ENCODE results near the gene C12orf57.
A peak's percentile ranks its signal among the peaks of the same experiment; 100 is the strongest.

The C12orf57 gene

DNA sequence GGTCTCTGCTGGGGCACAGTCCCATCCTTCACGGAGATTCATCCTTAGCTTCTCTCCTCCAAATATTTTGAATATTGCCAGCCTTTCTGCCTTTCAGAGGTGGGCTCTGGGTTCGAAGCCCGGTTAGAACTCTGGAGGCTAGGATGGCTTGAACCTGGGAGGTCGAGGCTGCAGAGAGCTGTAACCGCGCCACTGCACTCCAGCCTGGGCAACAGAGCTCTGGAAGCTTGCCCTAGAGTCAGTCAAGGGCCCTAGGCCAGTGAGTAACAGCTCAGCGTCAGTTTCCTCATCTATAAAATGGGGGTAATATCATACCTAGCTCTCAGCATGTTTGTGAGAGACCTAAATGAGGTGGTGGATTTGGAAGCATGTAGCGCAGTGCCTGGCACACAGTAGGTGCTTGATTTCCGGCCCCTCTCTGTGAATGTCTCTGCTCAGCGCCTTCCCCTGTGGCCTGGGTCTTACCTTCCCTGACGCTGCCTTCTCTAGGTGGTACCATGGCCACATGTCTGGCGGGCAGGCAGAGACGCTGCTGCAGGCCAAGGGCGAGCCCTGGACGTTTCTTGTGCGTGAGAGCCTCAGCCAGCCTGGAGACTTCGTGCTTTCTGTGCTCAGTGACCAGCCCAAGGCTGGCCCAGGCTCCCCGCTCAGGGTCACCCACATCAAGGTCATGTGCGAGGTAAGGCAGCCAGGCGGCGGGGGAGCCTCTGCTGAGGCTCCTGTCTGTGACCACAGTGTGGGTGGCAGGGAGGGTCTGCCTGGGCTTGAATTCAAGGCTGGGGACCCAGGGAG is 10.7 kb downstream of the C12orf57 start:
- no peak for DNase-seq

DNA sequence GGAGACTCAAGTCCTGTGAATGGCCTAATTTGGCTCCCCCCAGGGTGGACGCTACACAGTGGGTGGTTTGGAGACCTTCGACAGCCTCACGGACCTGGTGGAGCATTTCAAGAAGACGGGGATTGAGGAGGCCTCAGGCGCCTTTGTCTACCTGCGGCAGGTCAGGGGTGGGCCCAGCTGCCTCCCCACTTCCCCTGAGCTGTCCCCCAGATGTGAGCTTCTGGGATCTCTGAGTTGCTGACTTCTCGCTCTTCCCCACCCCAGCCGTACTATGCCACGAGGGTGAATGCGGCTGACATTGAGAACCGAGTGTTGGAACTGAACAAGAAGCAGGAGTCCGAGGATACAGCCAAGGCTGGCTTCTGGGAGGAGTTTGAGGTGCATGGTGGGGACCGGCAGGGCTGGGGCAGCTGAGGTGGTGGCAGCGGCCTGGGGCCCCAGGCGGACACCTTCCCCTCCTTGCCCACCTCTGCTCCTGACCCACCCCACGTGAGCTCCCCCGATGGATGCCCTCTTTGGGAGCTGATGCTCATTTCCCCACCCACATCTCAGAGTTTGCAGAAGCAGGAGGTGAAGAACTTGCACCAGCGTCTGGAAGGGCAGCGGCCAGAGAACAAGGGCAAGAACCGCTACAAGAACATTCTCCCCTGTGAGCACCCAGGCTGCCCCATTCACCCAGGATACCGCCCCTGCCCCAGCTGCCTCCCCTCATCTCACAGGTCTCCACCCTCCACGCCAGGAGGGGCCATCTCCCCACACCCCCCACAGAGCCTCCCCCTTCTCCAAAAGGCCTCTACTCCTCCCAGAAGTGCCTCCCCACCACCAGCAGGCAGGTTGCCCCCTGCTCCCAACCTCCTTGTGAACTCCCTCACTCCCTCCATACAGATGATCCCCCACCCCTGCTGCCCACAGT is 11.5 kb downstream of the C12orf57 start:
- DNase-seq: no peak

DNA sequence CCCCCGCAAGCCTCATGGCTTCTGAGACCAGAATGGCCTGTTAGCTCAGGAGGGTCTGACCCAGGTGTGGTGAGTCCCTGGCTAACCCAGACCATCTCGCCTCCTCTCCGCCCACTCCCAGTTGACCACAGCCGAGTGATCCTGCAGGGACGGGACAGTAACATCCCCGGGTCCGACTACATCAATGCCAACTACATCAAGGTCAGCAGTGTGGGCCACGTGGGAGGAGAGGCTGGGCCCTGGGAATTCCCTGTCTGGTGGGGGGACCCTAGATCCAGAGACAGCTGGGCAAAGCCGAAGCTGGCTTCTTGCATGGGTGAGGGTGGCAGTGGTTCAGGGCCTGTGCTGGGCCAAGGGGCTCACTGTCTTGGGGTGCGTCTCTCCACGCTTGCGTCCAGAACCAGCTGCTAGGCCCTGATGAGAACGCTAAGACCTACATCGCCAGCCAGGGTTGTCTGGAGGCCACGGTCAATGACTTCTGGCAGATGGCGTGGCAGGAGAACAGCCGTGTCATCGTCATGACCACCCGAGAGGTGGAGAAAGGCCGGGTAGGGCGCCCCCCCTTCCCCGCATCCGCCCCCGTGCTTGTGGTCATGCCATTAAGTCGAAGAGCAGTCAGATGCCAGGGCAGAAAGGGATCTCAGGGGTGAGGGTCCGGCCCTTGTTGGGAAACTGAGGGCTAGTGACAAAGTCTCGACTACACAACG is 12.4 kb downstream of the C12orf57 start:
- DNase-seq: no peak

DNA sequence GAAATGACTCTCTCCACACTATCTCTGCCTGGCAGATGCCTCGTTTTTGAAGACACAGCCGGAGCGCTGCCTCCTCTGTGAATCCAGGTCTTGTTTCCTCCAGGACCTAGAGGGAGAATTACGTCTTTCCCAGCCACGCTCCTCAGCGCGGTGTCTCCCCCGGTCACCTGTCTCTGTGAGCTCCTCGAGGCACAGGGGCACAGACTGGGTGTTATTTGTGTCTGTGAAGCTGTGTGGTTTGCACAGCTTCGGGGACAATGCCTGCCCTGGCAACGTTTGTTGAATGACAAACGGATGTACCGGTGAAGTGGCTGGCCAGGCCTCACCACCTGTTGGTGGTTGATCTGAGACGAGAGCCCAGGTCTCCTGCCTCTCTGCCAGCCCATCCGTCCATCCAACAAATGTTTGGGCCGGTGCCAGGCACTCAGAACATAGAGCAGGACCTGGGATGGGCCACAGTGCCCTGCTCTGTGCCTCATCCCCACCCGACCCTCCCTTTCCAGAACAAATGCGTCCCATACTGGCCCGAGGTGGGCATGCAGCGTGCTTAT is 13.4 kb downstream of the C12orf57 start:
- no peak for DNase-seq

DNA sequence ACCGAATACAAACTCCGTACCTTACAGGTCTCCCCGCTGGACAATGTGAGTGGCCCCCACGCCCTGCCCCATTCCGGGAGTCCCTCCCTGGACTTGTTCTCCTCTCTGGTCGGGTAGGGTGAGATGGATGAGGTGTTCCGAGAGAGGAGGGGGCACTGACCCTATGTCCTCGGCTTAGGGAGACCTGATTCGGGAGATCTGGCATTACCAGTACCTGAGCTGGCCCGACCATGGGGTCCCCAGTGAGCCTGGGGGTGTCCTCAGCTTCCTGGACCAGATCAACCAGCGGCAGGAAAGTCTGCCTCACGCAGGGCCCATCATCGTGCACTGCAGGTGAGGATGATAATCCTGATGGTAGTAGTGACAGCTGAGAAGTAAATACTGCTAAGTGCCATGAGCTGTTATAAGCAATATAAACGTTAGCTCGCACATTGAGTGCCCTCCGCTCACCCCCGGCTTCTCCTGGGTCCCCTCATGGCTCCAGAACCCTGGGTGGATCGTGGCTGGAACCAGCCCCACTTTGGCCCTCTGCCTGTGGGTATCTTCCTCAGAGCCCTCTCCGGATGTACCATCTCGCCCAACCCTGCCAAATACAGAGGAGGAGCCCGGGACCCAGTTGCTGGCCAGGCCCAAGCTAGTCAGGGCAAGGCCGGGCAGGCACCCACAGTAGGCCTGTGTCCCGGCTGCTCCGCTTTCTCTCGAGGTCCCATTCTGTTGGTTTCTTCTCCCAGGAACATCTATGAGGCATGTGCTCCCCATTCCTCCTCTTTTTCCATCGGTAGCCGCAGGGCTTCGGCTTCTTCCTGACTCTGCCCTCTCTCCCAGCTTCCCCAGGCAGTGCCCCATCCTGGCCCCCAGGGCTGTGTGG is 14.2 kb downstream of the C12orf57 start:
- no peak for DNase-seq

DNA sequence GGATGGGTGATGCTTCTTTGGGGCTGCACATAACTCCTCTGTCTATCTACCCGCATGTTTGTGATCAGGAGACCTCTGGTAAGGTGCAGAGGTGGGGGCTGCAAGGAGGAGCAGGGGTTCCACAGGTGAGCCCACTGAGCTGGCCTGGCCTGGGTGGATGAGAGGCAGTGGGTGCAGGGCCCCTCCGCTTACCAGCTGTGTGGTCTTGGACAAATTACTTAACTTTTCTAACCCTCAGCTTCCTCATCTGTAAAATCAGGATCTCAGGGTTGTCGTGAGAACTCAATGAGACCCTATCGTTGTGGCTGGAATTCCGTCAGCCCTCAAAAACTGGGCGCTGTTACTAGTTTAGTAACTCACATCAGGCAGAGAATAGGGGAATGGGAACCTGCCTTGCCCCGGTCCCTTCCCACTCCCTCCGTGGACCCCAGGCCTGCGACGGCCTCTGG is 14.8 kb downstream of the C12orf57 start:
- DNase-seq: no peak

DNA sequence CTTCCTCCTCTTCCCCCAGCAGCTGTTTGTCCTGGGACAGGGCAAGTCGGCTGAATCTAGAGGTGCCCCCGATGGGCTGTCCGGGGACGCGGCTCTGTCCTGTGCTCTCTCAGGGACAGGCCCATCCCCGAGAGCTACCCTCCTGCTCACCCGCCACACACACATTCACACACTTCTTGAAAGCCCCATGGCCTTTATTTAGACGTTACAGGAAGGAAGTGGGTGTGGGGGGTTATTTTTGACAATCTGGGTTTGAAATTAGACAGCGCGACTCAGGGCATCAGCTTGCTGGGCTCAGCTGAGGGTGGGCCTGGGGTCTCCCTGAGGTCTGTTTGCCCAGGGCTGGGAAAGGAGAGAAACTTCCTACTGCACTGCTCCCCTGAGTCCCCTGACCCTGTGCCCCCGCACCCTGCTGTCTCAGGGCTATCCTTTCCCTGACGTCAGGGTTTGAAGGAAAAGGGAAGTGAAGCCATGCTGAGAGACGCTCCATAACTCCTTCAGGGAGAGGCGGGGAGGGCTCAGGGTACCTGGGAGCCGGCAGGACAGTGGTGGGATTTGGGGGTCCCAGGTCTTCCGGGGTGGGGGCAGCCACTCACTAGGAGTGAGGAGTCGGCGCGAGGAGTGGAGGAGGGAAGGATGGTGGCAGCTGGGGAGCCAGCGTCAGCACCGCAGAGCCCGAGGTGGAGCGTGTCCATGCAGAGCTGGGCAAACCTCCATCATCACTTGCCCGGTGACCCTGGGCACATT is 15.4 kb downstream of the C12orf57 start:
- peak; percentile 84 for DNase-seq

DNA sequence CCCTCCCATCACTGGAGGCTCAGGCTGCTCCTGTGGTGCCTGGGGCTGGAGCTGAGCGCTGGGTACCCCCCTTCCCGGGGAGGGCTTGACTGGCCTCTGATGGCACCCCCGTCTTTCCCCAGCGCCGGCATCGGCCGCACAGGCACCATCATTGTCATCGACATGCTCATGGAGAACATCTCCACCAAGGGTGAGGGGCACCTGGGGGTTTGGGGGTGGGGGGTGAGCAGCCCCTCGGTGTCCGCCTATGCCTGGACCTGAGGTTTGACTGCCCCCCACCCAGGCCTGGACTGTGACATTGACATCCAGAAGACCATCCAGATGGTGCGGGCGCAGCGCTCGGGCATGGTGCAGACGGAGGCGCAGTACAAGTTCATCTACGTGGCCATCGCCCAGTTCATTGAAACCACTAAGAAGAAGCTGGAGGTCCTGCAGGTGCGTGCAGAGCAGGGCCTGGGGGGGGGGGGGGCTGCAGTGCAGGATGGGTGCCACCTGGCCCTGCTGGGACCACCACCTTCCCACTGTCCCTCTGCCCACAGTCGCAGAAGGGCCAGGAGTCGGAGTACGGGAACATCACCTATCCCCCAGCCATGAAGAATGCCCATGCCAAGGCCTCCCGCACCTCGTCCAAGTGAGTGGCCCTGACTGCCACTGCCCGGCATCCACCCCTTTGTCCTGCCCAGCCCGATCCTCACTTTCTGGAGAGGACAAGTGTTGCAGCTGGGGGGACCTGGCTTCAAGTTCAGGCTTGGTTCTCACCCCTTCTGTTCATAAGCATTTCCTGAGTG is 16.2 kb downstream of the C12orf57 start:
- no peak for DNase-seq

DNA sequence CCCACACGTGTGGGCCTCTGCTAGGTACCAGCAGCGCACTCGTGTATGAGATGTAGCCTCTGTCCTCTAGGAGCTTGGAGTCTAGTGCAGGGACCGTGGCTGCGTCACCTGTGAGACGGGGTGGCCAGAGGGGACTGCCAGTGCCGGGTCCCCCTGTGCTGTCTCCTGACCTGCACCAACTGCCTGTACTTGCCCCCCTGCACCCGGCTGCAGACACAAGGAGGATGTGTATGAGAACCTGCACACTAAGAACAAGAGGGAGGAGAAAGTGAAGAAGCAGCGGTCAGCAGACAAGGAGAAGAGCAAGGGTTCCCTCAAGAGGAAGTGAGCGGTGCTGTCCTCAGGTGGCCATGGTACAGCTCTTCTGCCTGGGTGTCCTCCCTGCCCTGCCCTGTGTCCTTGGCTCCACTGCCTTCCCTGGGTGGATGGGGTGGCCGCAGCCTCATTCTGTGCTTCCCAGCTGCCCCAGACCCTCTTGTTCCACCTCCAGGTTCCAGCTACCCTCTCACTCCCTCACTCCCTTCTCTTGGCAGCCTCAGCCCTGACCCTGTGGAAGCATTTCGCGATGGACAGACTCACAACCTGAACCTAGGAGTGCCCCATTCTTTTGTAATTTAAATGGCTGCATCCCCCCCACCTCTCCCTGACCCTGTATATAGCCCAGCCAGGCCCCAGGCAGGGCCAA is 16.9 kb downstream of the C12orf57 start:
- peak; percentile 80 for DNase-seq

DNA sequence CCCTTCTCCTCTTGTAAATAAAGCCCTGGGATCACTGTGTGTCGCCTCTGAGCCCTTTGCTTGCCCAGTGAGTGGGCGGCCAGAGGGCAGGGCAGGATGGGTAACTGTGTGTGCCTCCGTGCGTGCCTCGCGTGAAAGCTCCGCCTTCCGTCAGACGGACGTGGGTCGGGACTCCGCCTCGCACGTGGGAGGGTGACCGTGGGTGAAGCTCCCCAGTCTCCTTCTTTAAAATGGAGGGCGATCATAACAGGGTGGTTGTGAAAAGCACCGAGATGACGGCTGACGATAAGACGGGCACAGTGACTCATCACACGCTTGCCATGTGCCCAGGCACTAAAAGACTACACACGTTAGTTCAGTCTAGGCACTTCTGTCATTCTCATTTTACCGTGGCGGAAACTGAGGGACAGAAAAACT is 17.5 kb downstream of the C12orf57 start:
- no peak for DNase-seq

DNA sequence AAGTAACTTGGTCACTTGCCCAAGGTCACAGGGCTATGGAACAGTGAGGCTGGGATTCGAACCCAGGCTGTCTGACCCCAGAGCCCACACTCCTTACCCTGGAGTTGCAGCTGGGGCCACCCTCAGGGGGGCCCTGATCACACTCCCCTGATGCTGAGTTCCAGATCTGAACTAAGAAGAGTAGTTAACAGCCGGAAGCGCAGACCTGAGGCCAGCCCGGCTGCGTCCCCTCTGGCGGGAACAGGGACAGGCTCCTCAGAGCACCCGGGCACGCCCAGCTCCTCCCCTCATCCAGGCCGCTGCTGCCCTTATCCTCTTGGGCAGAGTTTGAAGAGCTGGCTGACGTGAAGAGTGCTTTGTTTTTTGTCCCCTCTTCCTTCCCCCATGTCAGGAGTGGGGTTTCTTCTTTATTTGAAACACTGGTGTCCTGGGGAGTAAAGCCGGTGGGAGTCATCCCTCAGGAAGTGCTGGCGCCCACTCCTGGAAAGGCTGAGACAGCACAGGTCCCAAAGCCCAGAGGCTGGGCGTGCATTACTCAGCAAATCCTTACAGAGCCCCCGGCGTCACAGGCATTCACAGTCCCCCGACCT is 18.0 kb downstream of the C12orf57 start:
- peak; percentile 73 for DNase-seq

DNA sequence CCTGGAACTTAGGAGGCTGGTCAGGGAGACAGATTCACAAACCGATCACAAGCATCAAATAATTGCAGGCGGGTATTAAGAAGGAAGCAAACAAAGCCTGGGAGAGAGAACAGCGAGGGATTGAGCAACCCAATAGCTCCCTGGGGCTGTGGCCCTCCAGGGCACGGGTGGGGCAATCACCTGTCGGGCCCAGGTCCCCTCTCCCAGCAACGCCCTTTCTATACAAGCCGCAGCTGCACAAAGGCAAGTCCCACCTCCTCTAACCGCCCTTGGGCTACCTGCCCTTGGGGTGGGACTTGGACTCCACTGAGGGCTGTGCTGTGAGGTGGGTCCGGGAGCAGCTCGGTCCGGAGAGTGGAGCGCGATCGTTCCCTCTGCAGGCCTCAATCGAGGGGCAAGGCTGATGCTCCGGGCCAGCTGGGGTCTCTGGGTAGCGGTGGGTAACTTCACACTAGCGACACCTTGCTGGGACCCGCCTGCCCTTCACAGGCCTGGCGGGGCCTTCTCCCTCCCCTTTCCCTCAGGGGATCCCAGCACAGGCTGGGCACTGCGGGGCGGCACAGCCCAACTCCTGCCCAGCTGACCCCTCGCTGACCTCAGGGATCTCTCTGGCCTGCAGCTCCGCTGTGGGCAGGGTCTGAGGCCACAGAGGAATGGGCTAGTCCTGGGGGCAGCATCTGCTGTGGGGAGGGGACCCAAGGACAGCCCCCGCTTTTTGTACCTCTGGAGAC is 18.6 kb downstream of the C12orf57 start:
- DNase-seq: no peak

DNA sequence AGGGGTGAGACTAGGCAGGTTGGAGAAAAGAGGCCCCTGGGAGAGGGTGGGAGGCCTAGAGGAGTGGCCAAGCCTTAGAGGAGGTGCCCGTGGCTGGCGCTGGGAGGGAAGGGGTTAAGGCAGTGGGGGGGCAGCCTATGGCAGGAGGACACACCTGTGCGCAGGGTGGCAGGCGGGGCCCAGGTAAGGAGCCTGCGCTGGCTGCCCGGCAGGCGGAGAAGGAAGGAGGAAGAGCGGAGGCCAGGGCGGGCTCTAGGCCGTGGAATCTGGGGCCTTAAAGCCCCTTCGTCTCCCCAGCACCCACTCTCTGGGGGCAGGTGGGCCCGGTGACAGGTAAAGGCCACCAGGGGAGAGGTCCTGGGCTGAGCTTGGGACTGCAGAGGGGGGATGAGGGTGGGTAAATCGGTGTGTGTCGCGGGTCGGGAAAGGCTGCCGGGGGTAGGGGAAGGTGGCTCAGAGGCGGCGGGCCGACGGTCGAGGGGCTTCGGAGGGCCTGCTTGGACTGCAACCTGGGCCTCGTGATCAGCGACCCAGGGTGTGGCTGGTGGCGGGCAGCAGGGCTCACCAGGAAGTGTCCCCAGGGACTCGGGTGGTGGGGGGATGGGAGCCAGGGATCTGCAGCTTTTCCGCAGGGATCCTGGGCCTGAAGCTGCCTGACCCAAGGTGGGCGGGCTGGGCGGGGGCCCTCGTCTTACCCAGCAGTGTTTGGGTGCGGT is 19.4 kb downstream of the C12orf57 start:
- no peak for DNase-seq

DNA sequence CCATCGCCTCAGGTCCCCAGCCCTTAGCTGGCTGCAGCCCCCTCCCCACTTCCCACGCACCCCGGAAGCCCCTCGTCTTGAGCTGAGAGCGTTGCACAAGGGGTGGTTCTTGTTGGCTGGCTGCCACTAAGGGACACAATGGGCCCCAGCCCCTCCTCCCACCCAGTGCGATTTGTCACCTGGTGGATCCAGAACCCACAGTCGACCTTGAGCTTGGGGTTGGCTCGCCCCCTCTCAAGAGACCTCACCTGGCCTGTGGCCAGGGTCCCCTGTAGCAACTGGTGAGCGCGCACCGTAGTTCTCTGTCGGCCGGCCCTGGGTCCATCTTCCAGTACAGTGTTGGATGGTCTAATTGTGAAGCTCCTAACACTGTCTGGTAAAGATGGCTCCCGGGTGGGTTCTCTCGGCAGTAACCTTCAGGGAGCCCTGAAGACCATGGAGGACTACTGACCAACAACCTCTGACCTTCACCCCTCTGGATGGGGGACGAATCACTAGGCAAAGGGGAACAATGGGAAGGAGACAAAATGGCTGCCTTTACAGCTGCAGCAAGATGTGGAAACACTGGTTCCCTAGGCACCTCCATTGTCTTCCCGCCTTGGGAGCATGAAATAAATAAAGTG is 20.1 kb downstream of the C12orf57 start:
- DNase-seq: no peak

DNA sequence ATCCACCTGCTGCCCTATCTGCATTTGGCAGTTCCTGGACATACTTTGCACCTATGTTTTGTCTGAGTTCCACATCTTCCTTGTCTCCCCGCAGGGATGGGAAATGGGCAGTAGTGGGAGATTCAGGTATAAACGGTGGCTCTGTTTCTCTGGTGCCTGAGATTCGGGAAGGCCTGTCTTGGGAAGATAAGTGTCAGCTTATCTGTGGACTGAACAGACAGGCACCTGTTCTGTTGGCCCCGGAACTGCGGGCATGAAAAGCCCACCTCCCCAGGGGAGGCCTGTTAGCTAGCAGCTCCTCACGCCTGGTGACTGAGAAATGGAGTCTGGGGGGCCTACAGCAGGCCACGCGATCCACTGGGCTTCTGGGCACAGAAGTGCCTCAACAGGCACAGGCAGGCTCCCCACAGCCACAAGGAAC is 20.8 kb downstream of the C12orf57 start:
- no peak for DNase-seq

DNA sequence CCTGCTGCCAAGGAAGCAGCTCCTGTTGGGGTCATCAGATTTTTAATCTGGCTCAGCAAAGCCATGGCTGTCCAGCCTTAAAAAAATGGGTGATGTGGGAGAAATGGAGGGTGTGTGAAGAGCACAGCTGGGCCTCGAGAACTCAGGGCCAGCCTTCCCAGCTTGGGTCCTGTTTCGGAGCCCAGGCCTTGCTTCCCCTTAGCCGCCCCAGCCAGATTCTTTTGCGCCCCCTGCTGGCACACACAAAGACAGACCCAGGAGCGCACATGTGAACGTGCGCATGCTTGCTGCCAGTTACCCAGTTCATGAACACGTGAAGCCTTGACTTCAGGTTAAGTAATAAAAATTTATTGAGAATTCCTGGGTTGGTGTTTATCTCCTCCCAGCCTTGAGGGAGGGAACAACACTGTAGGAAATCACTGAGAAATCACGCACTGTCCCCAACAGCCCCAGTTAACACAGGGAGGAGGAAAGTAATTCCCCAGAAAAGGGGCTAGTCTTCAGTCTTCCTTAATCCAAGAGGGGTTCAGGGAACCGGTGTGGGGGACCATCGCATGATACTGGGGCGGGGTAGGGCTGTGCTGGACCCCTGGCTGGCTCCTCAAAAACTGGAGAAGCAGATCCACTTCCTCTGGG is 21.3 kb downstream of the C12orf57 start:
- DNase-seq: peak; percentile 90

DNA sequence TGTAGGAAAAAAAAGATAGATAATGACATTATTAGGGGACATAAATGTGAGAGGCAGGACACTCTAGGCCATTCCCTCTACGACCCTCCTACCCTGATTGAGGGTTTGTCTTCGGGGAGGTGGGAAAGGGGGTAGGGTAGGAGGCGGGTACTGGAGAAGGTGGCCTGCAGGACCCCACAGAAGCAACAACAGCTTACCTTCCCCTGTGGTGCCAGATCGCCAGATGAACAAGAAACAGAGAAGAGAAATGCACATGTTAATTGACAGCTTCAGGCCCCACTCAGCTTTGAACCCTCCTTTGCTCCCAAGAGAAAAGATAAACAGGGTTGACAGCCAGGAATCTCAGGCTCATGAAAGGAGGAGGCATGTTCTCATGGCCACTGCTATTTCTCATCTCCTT is 21.9 kb downstream of the C12orf57 start:
- DNase-seq: no peak

Data from RPMI8226 (cell line).